ENCODE results near the gene USP49.

The USP49 gene

GRCh38 chr6:41894366-41895299, 542 bp downstream of the USP49 start (continued):
- TF ChIP-seq PATZ1 (tag by site-specific recombination; IDR thresholded peaks at IDR 0.05) (peak; percentile 32), ZNF488 (tag by site-specific recombination; IDR thresholded peaks at IDR 0.05) (no peak), OSR2 (tag by site-specific recombination; IDR thresholded peaks at IDR 0.05) (no peak), SP2 (tag by site-specific recombination; IDR thresholded peaks at IDR 0.05) (peak; percentile 45; the same call in 1 of the 2 replicates), ZNF692 (tag by site-specific recombination; IDR thresholded peaks at IDR 0.05) (0 out of 2 replicates have a peak, but pooled peaks have one; percentile 25), ZBTB17 (tag by site-specific recombination; IDR thresholded peaks at IDR 0.05) (peak; percentile 77), GLI4 (tag by site-specific recombination; IDR thresholded peaks at IDR 0.05) (no peak), ZNF18 (tag by site-specific recombination; IDR thresholded peaks at IDR 0.05) (peak; percentile 99), ZBTB20 (tag by site-specific recombination; IDR thresholded peaks at IDR 0.05) (peak; percentile 86), SCRT1 (tag by site-specific recombination; IDR thresholded peaks at IDR 0.05; ENCODE audit: borderline replicate concordance) (no peak), HOXC10 (CRISPR knock-in tag; IDR thresholded peaks at IDR 0.05) (0 out of 2 replicates have a peak, but pooled peaks have one; percentile 30), ZNF362 (tag by site-specific recombination; IDR thresholded peaks at IDR 0.05) (no peak), ZNF341 (tag by site-specific recombination; IDR thresholded peaks at IDR 0.05; ENCODE audit: low read depth) (no peak), ZNF580 (tag by site-specific recombination; IDR thresholded peaks at IDR 0.05) (no peak), ZNF311 (tag by site-specific recombination; IDR thresholded peaks at IDR 0.05; ENCODE audit: borderline replicate concordance) (peak; percentile 51; the same call in 1 of the 2 replicates), ZNF792 (tag by site-specific recombination; IDR thresholded peaks at IDR 0.05) (no peak), ZFP69B (tag by site-specific recombination; IDR thresholded peaks at IDR 0.05) (0 out of 2 replicates have a peak, but pooled peaks have one; percentile 18), ZNF510 (tag by site-specific recombination; IDR thresholded peaks at IDR 0.05; ENCODE audit: insufficient replicate concordance) (no peak), TCF7L2 (IDR thresholded peaks at IDR 0.05; ENCODE audit: borderline replicate concordance, low read depth, low read length) (no peak), ZNF174 (tag by site-specific recombination; IDR thresholded peaks at IDR 0.05) (no peak), ZNF639 (tag by site-specific recombination; IDR thresholded peaks at IDR 0.05) (no peak), ZNF426 (tag by site-specific recombination; IDR thresholded peaks at IDR 0.05) (no peak), FEZF1 (tag by site-specific recombination; IDR thresholded peaks at IDR 0.05) (no peak), ZNF302 (tag by site-specific recombination; IDR thresholded peaks at IDR 0.05; ENCODE audit: low read depth) (no peak), ZSCAN23 (tag by site-specific recombination; IDR thresholded peaks at IDR 0.05) (peak; percentile 66; the same call in 1 of the 2 replicates), ZNF549 (tag by site-specific recombination; IDR thresholded peaks at IDR 0.05) (no peak), ZBTB49 (tag by site-specific recombination; IDR thresholded peaks at IDR 0.05; ENCODE audit: low read depth) (no peak)

Data from HEK293 (cell line).